GM23338 (cell line): Measurements from ENCODE around the gene C3orf70. TPM values are rescaled to one million over a fixed set of nuclear protein-coding genes. Genes with fewer than 3 reads are reported as not detected.

Experiments used
- ATAC-seq: fragments of 200-7000 bp; cut with Tn5 transposase; 3 replicates; pipeline ENCODE4 v1.9.1; 2020
- DNase-seq: peaks from one replicate; pipeline ENCODE4 v3.0.0-alpha.2; 2015; ENCODE audit warnings: low spot score
- H2AFZ ChIP-seq: fragments of 200-600 bp; sonication (generic); 2 replicates; pipeline ENCODE4 v1.8.0; 2016; ENCODE audit warnings: antibody characterized with exemption, mild to moderate bottlenecking, moderate library complexity
- H3F3A ChIP-seq: fragments of 200-600 bp; sonication (generic); replicated peaks from 2 replicates; pipeline ENCODE4 v1.8.0; 2017; ENCODE audit warnings: antibody characterized with exemption, mixed run types, low read depth
- H3K27ac ChIP-seq: fragments of 200-600 bp; sonication (generic); 2 replicates; pipeline ENCODE4 v1.6.1; 2016; ENCODE audit warnings: low read depth
- H3K27me3 ChIP-seq: fragments of 200-600 bp; sonication (generic); 2 replicates; pipeline ENCODE4 v1.8.0; 2016; ENCODE audit warnings: mild to moderate bottlenecking, mixed run types, moderate library complexity; ENCODE audit not compliant: insufficient read depth
- H3K36me3 ChIP-seq: fragments of 200-600 bp; sonication (generic); 2 replicates; pipeline ENCODE4 v1.8.0; 2016; ENCODE audit warnings: mild to moderate bottlenecking; ENCODE audit not compliant: insufficient read depth
- H3K4me1 ChIP-seq: fragments of 200-600 bp; sonication (generic); 2 replicates; pipeline ENCODE4 v1.8.0; 2016; ENCODE audit warnings: mild to moderate bottlenecking, moderate library complexity; ENCODE audit not compliant: insufficient read depth
- H3K4me2 ChIP-seq: fragments of 200-600 bp; sonication (generic); 2 replicates; pipeline ENCODE4 v1.7.1; 2017; ENCODE audit warnings: mixed run types
- H3K4me3 ChIP-seq: fragments of 200-600 bp; sonication (generic); 2 replicates; pipeline ENCODE4 v1.6.1; 2016; ENCODE audit warnings: mixed run types
- H3K79me2 ChIP-seq: fragments of 200-600 bp; sonication (generic); replicated peaks from 2 replicates; pipeline ENCODE4 v1.8.0; 2017; ENCODE audit warnings: mild to moderate bottlenecking; ENCODE audit not compliant: insufficient read depth
- H3K9me2 ChIP-seq: fragments of 200-600 bp; sonication (generic); 2 replicates; pipeline ENCODE4 v1.8.0; 2017; ENCODE audit not compliant: insufficient read depth
- H4K20me1 ChIP-seq: fragments of 200-600 bp; sonication (generic); replicated peaks from 2 replicates; pipeline ENCODE4 v1.8.0; 2017; ENCODE audit warnings: mild to moderate bottlenecking; ENCODE audit not compliant: insufficient read depth
- H3K27ac Mint-ChIP-seq: 2 replicates; pipeline ENCODE4 v1.8.0; 2020; ENCODE audit warnings: inconsistent platforms, mild to moderate bottlenecking, moderate library complexity, mixed read lengths
- H3K27me3 Mint-ChIP-seq: 3 replicates; pipeline ENCODE4 v1.8.0; 2022; ENCODE audit warnings: low read depth, mild to moderate bottlenecking, moderate library complexity, mixed read lengths, inconsistent platforms; ENCODE audit not compliant: insufficient read depth, poor library complexity
- H3K36me3 Mint-ChIP-seq: 3 replicates; pipeline ENCODE4 v1.8.0; 2021; ENCODE audit warnings: low read depth, mild to moderate bottlenecking, inconsistent platforms, moderate library complexity, mixed read lengths
- H3K4me1 Mint-ChIP-seq: 3 replicates; pipeline ENCODE4 v1.8.0; 2020; ENCODE audit warnings: mild to moderate bottlenecking, inconsistent platforms, mixed read lengths
- H3K4me3 Mint-ChIP-seq: 3 replicates; pipeline ENCODE4 v1.8.0; 2021; ENCODE audit warnings: moderate library complexity, mild to moderate bottlenecking, inconsistent platforms, mixed read lengths
- H3K9me3 Mint-ChIP-seq: 3 replicates; pipeline ENCODE4 v1.8.0; 2020; ENCODE audit warnings: moderate library complexity, mild to moderate bottlenecking, inconsistent platforms, mixed read lengths
- CREB1 ChIP-seq: fragments of 250-450 bp; sonication (Bioruptor Pico); IDR thresholded peaks from 2 replicates; pipeline ENCODE4 v1.5.0; 2020; ENCODE audit warnings: low read depth, mild to moderate bottlenecking, moderate library complexity
- CTCF ChIP-seq, 2 experiments: fragments of 200-600 bp in 1 of 2; sonication (generic) in 1 of 2; conservative IDR thresholded peaks; 2 replicates each; pipeline versions ENCODE4 v1.5.1 to v1.6.1; 2016 to 2017; ENCODE audit warnings: antibody characterized with exemption in 2 of 2, low read depth in 2 of 2, mild to moderate bottlenecking in 2 of 2, moderate library complexity in 1 of 2
- ETS1 ChIP-seq: IDR thresholded peaks from 2 replicates; pipeline ENCODE4 v1.6.1; 2016; ENCODE audit warnings: antibody characterized with exemption
- EZH2 ChIP-seq: fragments of 200-600 bp; sonication (generic); IDR thresholded peaks from one replicate; pipeline ENCODE4 v1.8.0; 2017; ENCODE audit warnings: antibody characterized with exemption, mild to moderate bottlenecking, low read depth; ENCODE audit not compliant: unreplicated experiment
- EZH2phosphoT487 ChIP-seq: fragments of 200-600 bp; sonication (generic); IDR thresholded peaks from one replicate; pipeline ENCODE4 v1.8.1; 2018; ENCODE audit warnings: antibody characterized with exemption; ENCODE audit not compliant: unreplicated experiment
- JUNB ChIP-seq: IDR thresholded peaks from one replicate; pipeline ENCODE4 v1.6.1; 2016; ENCODE audit warnings: antibody characterized with exemption; ENCODE audit not compliant: unreplicated experiment
- NANOG ChIP-seq: IDR thresholded peaks from 2 replicates; pipeline ENCODE4 v1.6.1; 2016; ENCODE audit warnings: antibody characterized with exemption, borderline replicate concordance
- POLR2AphosphoS5 ChIP-seq: IDR thresholded peaks from 2 replicates; pipeline ENCODE4 v1.6.1; 2016; ENCODE audit warnings: antibody characterized with exemption, low read depth
- REST ChIP-seq: IDR thresholded peaks from one replicate; pipeline ENCODE4 v1.6.1; 2018; ENCODE audit warnings: antibody characterized with exemption; ENCODE audit not compliant: unreplicated experiment
- STAT1 ChIP-seq: IDR thresholded peaks from one replicate; pipeline ENCODE4 v1.6.1; 2016; ENCODE audit warnings: antibody characterized with exemption; ENCODE audit not compliant: unreplicated experiment
- ZNF114 ChIP-seq: fragments of 250-450 bp; sonication (Bioruptor Pico); IDR thresholded peaks from 2 replicates; pipeline ENCODE4 v1.5.0; 2020; ENCODE audit warnings: mild to moderate bottlenecking, moderate library complexity
- ZNF331 ChIP-seq: fragments of 250-450 bp; sonication (Bioruptor Pico); IDR thresholded peaks from 2 replicates; pipeline ENCODE4 v1.5.0; 2020; ENCODE audit warnings: low read depth, mild to moderate bottlenecking, moderate library complexity
- ZNF462 ChIP-seq: fragments of 250-450 bp; sonication (Bioruptor Pico); IDR thresholded peaks from 2 replicates; pipeline ENCODE4 v1.5.0; 2020; ENCODE audit warnings: mild to moderate bottlenecking, moderate library complexity
- polyA plus RNA-seq: library from polyadenylated mRNA; unstranded; fragments of >200 nt; fragmentation: Nextera tagmentation; extraction: Ambion mirVana; gene quantifications from 2 replicates; pipeline ENCODE4 v1.2.1, GENCODE V29; 2016
- total RNA-seq: library from RNA; depleted of rRNA; stranded (reverse); fragments of >200 nt; shearing (Covaris generic); gene quantifications from 2 replicates; pipeline ENCODE4 v1.2.3, GENCODE V29; 2014

The C3orf70 gene
- total and polyA plus RNA-seq, 2 experiments from 2014 or later: 0.45 to 1.5 TPM

GRCh38 chr3:185188816-185189215 lies 36.0 kb upstream of the C3orf70 start:
- no peak overlapping the region for H3K27ac Mint-ChIP-seq
- no peak overlapping the region for H3K4me3 ChIP-seq

More at GRCh38 chr3:185188816-185189215, 36.0 kb upstream of the C3orf70 start:
- Mint-ChIP-seq H3K27me3 (no peaks in the 10 kb centered on the region), H3K4me1 (no peaks in the 10 kb centered on the region), H3K9me3 (no peaks in the 10 kb centered on the region), H3K4me3 (no peak overlapping the region), H3K36me3 (no peaks in the 10 kb centered on the region)
- Histone ChIP-seq H3F3A (no peaks in the 10 kb centered on the region), H3K27ac (no peak overlapping the region), H3K36me3 (no peaks in the 10 kb centered on the region), H3K9me2 (no peaks in the 10 kb centered on the region), H3K79me2 (no peaks in the 10 kb centered on the region), H4K20me1 (no peaks in the 10 kb centered on the region), H3K4me1 (no peaks in the 10 kb centered on the region), H2AFZ (no peak overlapping the region), H3K27me3 (no peaks in the 10 kb centered on the region), H3K4me2 (no peak overlapping the region)
- TF ChIP-seq POLR2AphosphoS5 (no peak), CREB1 (CRISPR knock-in tag) (no peak), STAT1 (no peak), ZNF331 (CRISPR knock-in tag) (no peak), NANOG (no peak), REST (no peak), JUNB (no peak), EZH2phosphoT487 (no peak), EZH2 (no peak), ZNF114 (no peak), ETS1 (no peak), ZNF462 (no peak), CTCF (conservative IDR thresholded peaks at IDR 0.05; ENCODE audit: low read depth in 2 of 2) (no peak)
- DNase-seq (no peak), ATAC-seq (no peak)
